CD4-positive, alpha-beta memory T cell (primary cell): Measurements from ENCODE around the gene GNG4. TPM values are rescaled to one million over a fixed set of nuclear protein-coding genes. Genes with fewer than 3 reads are reported as not detected.
A peak's percentile ranks its signal among the peaks of the same experiment; 100 is the strongest.

Source experiments
- CTCF ChIA-PET: fragments of 350-600 bp; sonication (Branson Sonifier 250); formaldehyde crosslinking; loops from one replicate; lab custom pipeline; 2021; ENCODE audit warnings: inconsistent platforms; ENCODE audit not compliant: partially characterized antibody; lab: Charles Lee
- POLR2A ChIA-PET: fragments of 350-600 bp; sonication (Branson Sonifier 250); formaldehyde crosslinking; loops from one replicate; lab custom pipeline; 2021; ENCODE audit not compliant: partially characterized antibody; lab: Charles Lee
- DNase-seq, 5 donors: peaks; one replicate each; pipeline versions ENCODE4 v3.0.0 to v3.0.0-alpha.2; 2020 to 2022; ENCODE audit warnings: mixed read lengths in 1 of 5
- H3K27ac ChIP-seq: one replicate; pipeline ENCODE4 v1.7.0; 2013; ENCODE audit warnings: low read depth, low read length
- H3K27me3 ChIP-seq: 2 replicates; pipeline ENCODE4 v1.7.0; 2013; ENCODE audit warnings: mild to moderate bottlenecking, low read length, moderate library complexity; ENCODE audit not compliant: insufficient read depth
- H3K36me3 ChIP-seq: 2 replicates; pipeline ENCODE4 v1.7.0; 2013; ENCODE audit warnings: mild to moderate bottlenecking, low read length, moderate library complexity; ENCODE audit not compliant: insufficient read depth
- H3K4me1 ChIP-seq: 2 replicates; pipeline ENCODE4 v1.7.0; 2013; ENCODE audit warnings: mild to moderate bottlenecking, low read length, moderate library complexity; ENCODE audit not compliant: insufficient read depth
- H3K4me3 ChIP-seq, 2 donors: one replicate each; pipeline ENCODE4 v1.7.0; 2013; ENCODE audit warnings: low read length in 2 of 2, mild to moderate bottlenecking in 1 of 2
- H3K9me3 ChIP-seq, 2 donors: one replicate each; pipeline ENCODE4 v1.7.0; 2013; ENCODE audit warnings: low read length in 2 of 2, control low read depth in 1 of 2; ENCODE audit not compliant: control insufficient read depth in 1 of 2
- H3K27ac Mint-ChIP-seq, 7 donors: one replicate each; pipeline ENCODE4 v1.8.0; 2020 to 2021; ENCODE audit warnings: mixed read lengths in 7 of 7, mild to moderate bottlenecking in 6 of 7, inconsistent platforms in 3 of 7, moderate library complexity in 3 of 7
- H3K27me3 Mint-ChIP-seq, 2 donors: one replicate each; pipeline ENCODE4 v1.8.0; 2020 to 2021; ENCODE audit warnings: mixed read lengths in 2 of 2
- H3K36me3 Mint-ChIP-seq, 2 donors: one replicate each; pipeline ENCODE4 v1.8.0; 2020 to 2021; ENCODE audit warnings: mixed read lengths in 2 of 2, inconsistent platforms in 1 of 2, mild to moderate bottlenecking in 1 of 2
- H3K4me1 Mint-ChIP-seq, 4 donors: one replicate each; pipeline ENCODE4 v1.8.0; 2020 to 2021; ENCODE audit warnings: mixed read lengths in 4 of 4, mild to moderate bottlenecking in 1 of 4
- H3K4me3 Mint-ChIP-seq, 8 donors: one replicate each; pipeline ENCODE4 v1.8.0; 2020 to 2021; ENCODE audit warnings: mixed read lengths in 8 of 8, mild to moderate bottlenecking in 7 of 8, moderate library complexity in 6 of 8, inconsistent platforms in 3 of 8
- H3K9me3 Mint-ChIP-seq, 8 donors: one replicate each; pipeline ENCODE4 v1.8.0; 2020 to 2021; ENCODE audit warnings: mixed read lengths in 8 of 8, mild to moderate bottlenecking in 5 of 8, inconsistent platforms in 3 of 8, moderate library complexity in 1 of 8
- intact Hi-C: fragments of 100-400 bp; cut with micrococcal nuclease; formaldehyde crosslinking; loops from one replicate; pipeline ENCODE4 v1.15.1; 2023
- polyA plus RNA-seq, 2 donors: library from polyadenylated mRNA; unstranded; fragments of 300-500 nt; fragmentation: Illumina TruSeq; gene quantifications; one replicate each; pipeline ENCODE4 v1.2.3, GENCODE V29; 2021
- total RNA-seq, 2 experiments: library from RNA; stranded (reverse); gene quantifications; one replicate each; pipeline ENCODE4 v1.2.3, GENCODE V29; 2021

Gene GNG4
- total and polyA plus RNA-seq, 4 experiments from 2014 or later, result 0.19 TPM; not detected in 3

DNA sequence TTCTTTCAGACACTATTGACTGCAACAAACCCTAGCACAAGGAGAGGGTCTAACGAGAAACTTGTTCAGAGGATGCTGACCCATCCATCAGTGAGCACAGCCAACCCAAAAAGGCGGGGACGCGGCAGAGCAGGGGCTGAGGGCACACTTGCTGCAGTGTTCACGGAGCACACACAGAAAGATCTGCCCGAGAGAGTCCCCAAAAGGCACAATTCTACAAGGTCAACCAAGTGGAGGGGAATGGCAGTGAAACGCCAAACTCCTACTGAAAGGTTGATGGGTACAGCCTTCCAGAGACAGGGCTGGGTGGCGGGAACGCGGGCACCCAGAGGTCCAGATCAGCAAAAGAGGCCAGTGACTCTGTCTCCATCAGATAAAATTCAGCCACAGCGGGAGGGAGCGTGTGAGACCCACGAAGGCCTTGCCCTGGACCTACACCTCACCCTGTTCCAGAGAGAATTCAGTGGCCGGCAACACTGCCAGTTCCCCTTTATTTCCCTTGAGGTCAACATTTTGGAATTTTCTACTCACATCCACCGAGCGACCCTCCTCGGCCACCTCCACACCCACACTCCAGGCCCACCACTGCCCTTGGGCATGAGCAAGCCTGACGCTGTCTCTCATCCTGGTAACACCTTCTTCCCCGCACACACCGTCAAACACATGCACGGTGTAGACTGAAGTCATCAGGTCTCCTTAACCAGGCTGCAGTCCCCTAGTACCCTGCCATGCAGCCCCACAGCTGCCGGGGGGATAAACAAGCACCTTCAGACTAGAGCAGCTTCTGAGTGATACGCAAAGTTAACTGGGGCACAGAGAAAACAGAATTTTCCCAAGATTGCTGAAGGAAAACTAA lies 5.5 kb downstream of the GNG4 start:
- Mint-ChIP-seq H3K4me3 (peak overlapping the region in 3 of 8 donors; percentile 24 to 70 (median 28)), H3K36me3 (peaks cover 0 to 2% of the 10 kb centered on the region in 2 donors), H3K4me1 (peaks cover 21 to 50% (median 32%) of the 10 kb centered on the region in 4 donors), H3K27ac (peak overlapping the region in 5 of 7 donors; percentile 84 to 99 (median 93)), H3K9me3 (no peaks in the 10 kb centered on the region), H3K27me3 (peaks cover 4 to 16% of the 10 kb centered on the region in 2 donors)
- H3K27ac ChIP-seq, result no peak overlapping the region
- H3K27me3 ChIP-seq, result peaks cover 9% of the 10 kb centered on the region
- POLR2A ChIA-PET, result interaction anchor here (0.6 to 1.5 kb wide), 2 partner anchors 30 to 331 kb away, joined by 3 to 4 read pairs; no protein-coding TSS in a partner anchor
- CTCF ChIA-PET, result no interaction called here
- intact Hi-C loops, result loop anchor here (2.0 to 5.0 kb wide), 2 partner anchors 142 to 355 kb away; partner anchors contain the start of gene B3GALNT2
- H3K4me1 ChIP-seq, result peaks cover 32% of the 10 kb centered on the region
- H3K36me3 ChIP-seq, result no peaks in the 10 kb centered on the region
- no peak for DNase-seq
- no peak overlapping the region for H3K4me3 ChIP-seq
- H3K9me3 ChIP-seq, result no peaks in the 10 kb centered on the region

DNA sequence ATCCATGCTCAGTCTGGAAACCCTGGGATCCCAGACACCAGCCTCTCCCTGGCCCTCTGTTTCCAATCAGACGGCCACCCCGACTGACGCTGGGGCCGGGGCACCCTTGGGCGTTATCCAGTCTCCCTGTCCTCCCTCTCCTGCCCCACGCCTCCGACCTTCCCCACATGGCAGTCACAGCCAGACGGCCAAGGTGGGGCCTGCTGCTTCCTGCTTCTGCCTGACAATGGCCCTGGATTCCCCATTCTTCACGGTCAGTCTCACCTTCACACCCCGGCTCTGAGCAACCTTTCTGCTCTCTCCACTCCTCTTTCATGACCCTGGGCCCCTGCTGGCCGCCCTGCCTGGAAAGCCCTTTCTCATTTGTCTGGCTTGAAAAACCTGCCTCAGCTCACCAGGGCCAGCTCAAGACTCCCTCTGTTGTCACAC lies 6.6 kb downstream of the GNG4 start:
- Mint-ChIP-seq H3K9me3 (no peaks in the 10 kb centered on the region), H3K27me3 (peaks cover 0 to 6% of the 10 kb centered on the region in 2 donors), H3K4me3 (peak overlapping the region in 7 of 8 donors; percentile 70 to 94 (median 88)), H3K4me1 (peaks cover 18 to 39% (median 27%) of the 10 kb centered on the region in 4 donors), H3K36me3 (peaks cover 0 to 2% of the 10 kb centered on the region in 2 donors), H3K27ac (peak overlapping the region; percentile 85 to 99 (median 95))
- Histone ChIP-seq H3K36me3 (no peaks in the 10 kb centered on the region), H3K4me1 (peaks cover 23% of the 10 kb centered on the region), H3K27me3 (peaks cover 2% of the 10 kb centered on the region), H3K27ac (peak overlapping the region; percentile 66), H3K4me3 (no peak overlapping the region), H3K9me3 (no peaks in the 10 kb centered on the region)
- DNase-seq, result no peak
- ChIA-PET CTCF (no interaction called here), POLR2A (interaction anchor here (0.6 to 1.5 kb wide), 3 partner anchors 32 to 332 kb away, joined by 3 to 4 read pairs (median 3); no protein-coding TSS in a partner anchor)
- intact Hi-C loops, result loop anchor here (2.0 to 5.0 kb wide), 2 partner anchors 141 to 356 kb away; partner anchors contain the start of gene B3GALNT2

DNA sequence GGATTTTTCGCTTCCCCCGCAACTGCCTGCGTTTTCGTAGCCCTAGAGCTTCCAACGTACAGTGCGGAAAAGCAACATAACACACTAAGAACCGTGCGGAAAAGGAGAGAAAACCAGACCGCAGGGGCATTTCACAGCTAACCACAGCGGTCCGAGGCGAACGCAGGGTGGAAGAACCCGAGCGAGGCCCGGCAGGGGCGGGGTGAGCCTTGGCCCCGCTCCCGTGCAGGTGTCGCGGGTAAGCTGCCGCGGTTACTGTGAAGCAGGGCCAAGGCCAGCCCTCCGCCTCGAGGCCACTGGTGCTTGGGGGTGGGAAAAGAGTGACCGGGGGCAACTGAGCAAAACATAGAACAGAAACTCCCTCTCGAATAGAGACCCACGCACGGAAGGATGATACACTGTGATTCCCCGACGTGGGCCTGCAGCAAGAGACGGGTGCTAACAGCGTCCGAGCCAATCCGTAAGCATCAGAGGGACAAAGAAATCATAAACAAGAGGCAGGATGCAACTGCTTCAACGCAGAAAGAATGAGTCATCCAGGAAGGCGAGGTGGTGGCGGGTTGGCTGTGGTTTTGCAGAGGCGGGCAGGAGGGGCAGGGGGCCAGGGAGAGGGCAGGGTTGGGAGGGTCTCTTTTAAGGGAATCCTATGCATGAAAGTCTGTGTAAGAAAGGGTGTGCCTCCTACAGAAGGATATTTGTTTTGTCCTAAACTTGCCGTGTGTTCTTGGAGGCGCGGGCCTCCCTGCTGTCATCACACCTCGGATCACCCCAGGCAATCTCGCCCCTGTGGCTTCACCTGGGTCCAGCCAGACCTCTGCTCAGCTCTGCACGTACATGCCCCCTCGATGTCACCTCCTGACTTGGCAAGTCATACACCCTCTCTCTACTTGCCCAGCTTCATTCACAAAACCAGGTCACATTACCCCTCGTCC lies 7.3 kb downstream of the GNG4 start:
- peak overlapping the region; percentile 9 to 49 for H3K4me3 ChIP-seq
- peaks cover 23% of the 10 kb centered on the region for H3K4me1 ChIP-seq
- peak overlapping the region; percentile 85 to 99 (median 95) for H3K27ac Mint-ChIP-seq
- H3K27me3 Mint-ChIP-seq, result peaks cover 0 to 4% of the 10 kb centered on the region in 2 donors
- H3K4me3 Mint-ChIP-seq, result peak overlapping the region; percentile 70 to 94 (median 88)
- H3K36me3 Mint-ChIP-seq, result peaks cover 0 to 2% of the 10 kb centered on the region in 2 donors
- intact Hi-C loops, result loop anchor here (2.0 to 5.0 kb wide), 2 partner anchors 140 to 357 kb away; partner anchors contain the start of gene B3GALNT2
- H3K27ac ChIP-seq, result peak overlapping the region; percentile 66
- no peaks in the 10 kb centered on the region for H3K27me3 ChIP-seq
- H3K9me3 ChIP-seq, result no peaks in the 10 kb centered on the region
- H3K36me3 ChIP-seq, result no peaks in the 10 kb centered on the region
- peaks cover 18 to 39% (median 27%) of the 10 kb centered on the region in 4 donors for H3K4me1 Mint-ChIP-seq
- DNase-seq, result peak; percentile 67 to 93 (median 76)
- POLR2A ChIA-PET, result interaction anchor here (0.6 to 1.9 kb wide), 5 partner anchors 32 to 226 kb away, joined by 3 to 12 read pairs (median 3); partner anchors contain the start of gene B3GALNT2
- no peaks in the 10 kb centered on the region for H3K9me3 Mint-ChIP-seq
- CTCF ChIA-PET, result interaction anchor here (1.6 to 2.1 kb wide), 2 partner anchors 42 to 138 kb away, joined by 5 to 9 read pairs; partner anchors contain the start of gene B3GALNT2

DNA sequence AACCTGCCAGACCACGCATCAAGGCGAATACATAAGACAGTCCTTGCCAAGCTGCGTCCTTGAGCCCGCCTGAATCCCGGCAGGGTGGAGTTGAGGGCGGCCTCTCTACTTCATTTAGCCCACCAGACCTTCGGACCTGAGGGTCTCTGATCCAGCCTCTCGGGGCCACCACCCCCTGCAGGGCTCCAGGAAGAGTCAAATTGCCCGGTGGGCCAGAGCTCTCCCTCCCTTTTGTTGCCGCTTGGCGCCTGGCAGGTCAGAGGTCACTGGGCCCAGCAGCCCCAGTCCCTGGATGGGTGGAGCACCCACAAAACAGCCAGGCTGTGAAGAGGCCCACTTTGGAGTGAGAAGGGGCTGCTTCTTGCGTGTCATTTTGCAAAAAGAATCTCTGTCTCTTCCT lies 9.0 kb downstream of the GNG4 start:
- POLR2A ChIA-PET, result interaction anchor here (0.7 to 1.9 kb wide), 2 partner anchors 12 to 136 kb away, joined by 3 to 12 read pairs; partner anchors contain the start of gene B3GALNT2
- no peaks in the 10 kb centered on the region for H3K27me3 Mint-ChIP-seq
- peak overlapping the region in 4 of 7 donors; percentile 29 to 85 (median 74) for H3K27ac Mint-ChIP-seq
- no peak overlapping the region for H3K4me3 ChIP-seq
- peaks cover 18 to 39% (median 25%) of the 10 kb centered on the region in 4 donors for H3K4me1 Mint-ChIP-seq
- H3K9me3 ChIP-seq, result no peaks in the 10 kb centered on the region
- no peaks in the 10 kb centered on the region for H3K36me3 ChIP-seq
- H3K27ac ChIP-seq, result no peak overlapping the region
- DNase-seq, result no peak
- intact Hi-C loops, result loop anchor here (5.0 kb wide), 1 partner anchor 138 kb away; the partner anchor contains the start of gene B3GALNT2
- no peaks in the 10 kb centered on the region for H3K27me3 ChIP-seq
- H3K9me3 Mint-ChIP-seq, result no peaks in the 10 kb centered on the region
- H3K4me3 Mint-ChIP-seq, result peak overlapping the region in 2 of 8 donors; percentile 29 to 45
- H3K36me3 Mint-ChIP-seq, result peaks cover 0 to 2% of the 10 kb centered on the region in 2 donors
- CTCF ChIA-PET, result interaction anchor here (1.6 to 2.1 kb wide), 2 partner anchors 40 to 136 kb away, joined by 5 to 9 read pairs; partner anchors contain the start of gene B3GALNT2
- H3K4me1 ChIP-seq, result peaks cover 23% of the 10 kb centered on the region

DNA sequence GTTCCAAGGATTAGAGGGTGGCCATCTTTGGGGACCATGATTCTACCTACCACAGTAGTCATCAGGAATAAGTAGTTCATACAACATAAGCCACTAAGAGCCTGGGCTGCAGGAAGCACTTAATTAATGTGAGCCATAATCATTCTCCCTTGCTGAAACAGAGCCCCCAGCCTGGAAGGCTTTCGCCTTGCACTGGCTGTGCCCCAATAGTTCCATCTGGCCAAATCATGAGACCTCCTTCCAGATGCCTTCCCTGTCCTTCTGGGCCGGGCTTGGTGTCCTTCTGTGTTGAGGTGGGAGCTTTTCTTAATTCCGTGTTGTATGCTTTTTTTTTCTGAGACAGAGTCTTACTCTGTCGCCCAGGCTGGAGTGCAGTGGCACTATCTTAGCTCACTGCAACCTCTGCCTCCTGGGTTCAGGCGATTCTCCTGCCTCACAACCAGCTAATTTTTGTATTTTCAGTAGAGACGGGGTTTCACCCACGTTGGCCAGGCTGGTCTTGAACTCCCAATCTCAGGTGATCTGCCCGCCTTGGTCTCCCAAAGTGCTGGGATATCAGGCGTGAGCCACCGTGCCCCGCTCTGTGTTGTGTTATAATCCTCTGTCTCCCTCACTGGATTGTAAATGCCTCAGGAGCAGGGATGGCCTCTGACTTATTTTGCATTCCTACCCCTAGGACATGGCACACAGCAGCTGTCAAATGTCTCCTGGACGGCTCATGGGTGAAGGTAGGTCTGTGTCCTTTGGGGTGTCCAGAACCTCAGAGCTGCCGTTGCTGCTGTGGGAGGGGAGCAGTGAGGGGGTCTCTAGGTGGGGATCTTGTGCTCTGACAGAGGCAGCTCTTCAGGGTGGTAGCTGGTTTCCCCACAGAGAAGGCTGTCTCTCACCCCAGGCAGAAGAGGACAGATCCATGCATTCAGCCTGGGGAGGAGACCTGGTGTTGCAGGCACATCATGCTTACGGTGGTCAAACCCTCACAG lies 10.1 kb downstream of the GNG4 start:
- Histone ChIP-seq H3K4me1 (peaks cover 23% of the 10 kb centered on the region), H3K27me3 (no peaks in the 10 kb centered on the region), H3K27ac (no peak overlapping the region), H3K36me3 (no peaks in the 10 kb centered on the region), H3K9me3 (no peaks in the 10 kb centered on the region), H3K4me3 (no peak overlapping the region)
- no peak for DNase-seq
- Mint-ChIP-seq H3K4me3 (peak overlapping the region in 3 of 8 donors; percentile 13 to 58 (median 17)), H3K9me3 (no peaks in the 10 kb centered on the region), H3K36me3 (peaks cover 0 to 2% of the 10 kb centered on the region in 2 donors), H3K27ac (peak overlapping the region in 2 of 7 donors; percentile 49 to 56), H3K4me1 (peaks cover 18 to 38% (median 22%) of the 10 kb centered on the region in 4 donors), H3K27me3 (peaks cover 0 to 2% of the 10 kb centered on the region in 2 donors)
- ChIA-PET CTCF (interaction anchor here (1.5 kb wide), 1 partner anchor 14 kb away, joined by 3 read pairs; no protein-coding TSS in a partner anchor), POLR2A (no interaction called here)
- intact Hi-C loops, result loop anchor here (5.0 kb wide), 1 partner anchor 137 kb away; the partner anchor contains the start of gene B3GALNT2
